Activated CD4-positive, alpha-beta T cell treated with anti-CD3 and anti-CD28 coated beads, Interleukin-2, amount 50 U/mL, for 16 hours (primary cell): ENCODE results near the gene VPS26A.

Experiments
- DNase-seq: peaks from one replicate; pipeline ENCODE4 v3.0.0-alpha.2; 2020

Gene VPS26A

GRCh38 chr10:69179089-69179742 lies 55.2 kb downstream of the VPS26A start:
- no peak for DNase-seq

GRCh38 chr10:69179743-69180524 lies 56.0 kb downstream of the VPS26A start, which contains the start of gene SUPV3L1:
SUPV3L1 (plus strand) TSS chr10:69180234; CDS start chr10:69180292, 58 bp downstream.
- peak; percentile 95 for DNase-seq

GRCh38 chr10:69180525-69181204 lies 56.7 kb downstream of the VPS26A start:
- peak; percentile 21 for DNase-seq

DNA sequence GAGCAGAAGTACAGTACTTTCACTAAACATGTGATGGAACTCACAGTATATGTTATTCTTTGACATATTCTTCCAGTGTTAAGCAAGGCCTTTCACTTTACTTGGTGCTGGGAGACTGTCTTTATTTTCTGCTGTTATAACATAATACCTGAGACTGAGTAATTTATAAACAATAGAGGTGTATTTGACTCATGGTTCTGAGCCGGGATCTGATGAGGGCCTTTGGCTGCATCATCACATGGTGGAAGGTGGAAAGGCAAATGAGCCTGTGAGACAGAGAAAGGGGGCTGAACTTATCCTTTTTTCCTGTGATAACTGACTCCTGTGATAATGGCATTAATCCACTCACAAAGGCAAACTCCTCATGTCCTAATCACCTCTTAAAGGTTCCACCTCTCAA lies 57.5 kb downstream of the VPS26A start:
- no peak for DNase-seq

- DNase-seq = no peak
These were observed 58.0 kb downstream of the VPS26A start for GRCh38 chr10:69182005-69182404.

- DNase-seq = no peak
These were observed 62.5 kb downstream of the VPS26A start for GRCh38 chr10:69186524-69186923.

- DNase-seq = no peak
These were observed 77.1 kb downstream of the VPS26A start for GRCh38 chr10:69201045-69201444.

- DNase-seq = peak; percentile 51
These were observed 78.4 kb downstream of the VPS26A start for GRCh38 chr10:69202332-69202731.

DNA sequence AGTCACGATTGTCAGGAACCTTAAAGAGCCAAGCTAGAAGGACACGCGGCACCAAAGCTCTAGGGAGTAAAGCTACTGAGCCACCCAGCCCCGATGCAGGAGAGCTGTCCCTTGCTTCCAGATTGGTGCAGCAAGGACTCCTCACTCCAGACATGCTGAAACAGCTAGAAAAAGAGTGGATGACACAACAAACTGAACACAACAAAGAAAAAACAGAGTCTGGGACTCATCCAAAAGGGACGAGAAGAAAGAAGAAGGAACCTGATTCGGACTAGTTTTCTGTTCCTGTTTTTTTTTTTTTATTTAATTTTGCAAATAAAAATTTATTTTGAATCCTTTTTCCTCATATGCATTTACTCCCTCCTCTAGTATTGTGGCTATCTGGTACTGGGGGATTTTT lies 84.8 kb downstream of the VPS26A start:
- DNase-seq = no peak

DNA sequence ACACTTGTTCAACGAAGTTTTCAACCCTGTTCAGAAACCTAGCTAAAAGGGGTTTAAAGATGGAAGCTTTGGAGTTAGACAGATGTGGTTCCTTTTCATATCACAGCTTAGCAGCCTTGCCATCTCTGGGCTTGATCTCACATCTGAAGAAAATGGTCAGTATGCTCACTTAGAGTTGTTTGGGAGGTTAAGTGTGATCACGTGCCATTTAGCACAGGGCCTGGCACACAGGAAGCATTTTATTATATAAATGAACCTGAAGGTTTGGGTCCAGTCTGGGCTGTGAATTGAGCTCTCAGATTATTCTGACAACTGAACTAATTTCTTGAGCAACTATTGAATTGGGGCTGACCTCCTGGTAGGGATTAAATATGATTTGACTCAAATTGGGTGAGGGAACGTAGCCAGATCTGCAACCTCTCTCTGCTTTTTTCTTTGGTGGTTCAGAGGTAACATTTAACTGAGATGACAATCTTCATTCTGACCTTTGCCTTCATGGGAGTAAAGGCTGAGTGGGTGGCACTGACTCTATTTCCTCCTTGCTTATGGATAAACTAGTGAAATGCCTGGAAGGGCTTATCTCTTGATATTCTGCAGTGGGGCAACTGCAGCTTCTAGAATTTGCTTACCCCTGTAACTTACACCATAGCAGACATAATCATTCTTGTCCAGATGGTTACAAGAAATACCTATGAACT lies 86.0 kb downstream of the VPS26A start:
- no peak for DNase-seq

DNA sequence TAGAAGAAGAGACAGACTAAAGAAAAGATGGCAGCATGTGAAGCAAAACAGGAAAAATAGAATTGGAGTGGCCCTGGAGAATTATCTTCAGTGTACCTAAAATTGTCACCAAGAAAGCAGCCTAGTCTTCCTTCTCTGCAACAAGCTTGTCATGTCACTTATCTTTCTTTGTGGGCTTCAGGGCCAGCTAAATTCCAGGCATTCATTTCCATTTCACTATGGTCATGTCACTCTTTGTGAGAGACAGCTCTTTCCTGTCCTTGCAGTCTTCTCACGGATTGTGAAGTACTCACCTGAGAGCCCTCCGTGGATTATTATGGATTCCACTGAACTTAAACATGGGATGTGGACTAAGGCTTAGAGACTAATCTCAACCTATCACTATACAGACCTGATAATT lies 87.1 kb downstream of the VPS26A start:
- no peak for DNase-seq

GRCh38 chr10:69211524-69211923 lies 87.5 kb downstream of the VPS26A start:
- DNase-seq = no peak

GRCh38 chr10:69213591-69214311 lies 89.8 kb downstream of the VPS26A start:
- DNase-seq = no peak

DNA sequence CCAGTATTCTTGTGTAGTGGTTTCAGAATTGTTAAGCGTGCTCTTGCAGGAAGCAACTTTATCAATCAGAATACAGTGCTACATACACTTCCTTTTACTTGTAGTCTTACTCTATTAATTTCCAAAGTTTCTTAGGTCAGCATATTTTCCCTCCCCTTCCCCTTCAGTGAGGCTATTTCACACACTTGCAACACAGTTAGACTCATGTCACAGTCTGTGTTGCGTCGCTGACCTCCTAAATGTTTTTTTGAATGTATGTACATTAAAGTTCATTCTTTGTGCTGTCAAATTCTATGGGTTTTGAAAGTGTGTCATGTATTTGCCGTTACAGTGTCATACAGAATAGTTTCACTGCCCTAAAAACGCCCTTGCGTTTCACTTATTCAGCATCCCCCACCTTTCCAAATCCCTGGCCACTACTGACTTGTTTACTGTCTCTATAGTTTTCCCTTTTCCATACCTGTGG lies 90.7 kb downstream of the VPS26A start:
- DNase-seq = peak; percentile 33

- peak; percentile 41 for DNase-seq
These were observed 91.6 kb downstream of the VPS26A start for GRCh38 chr10:69215405-69216171.

- DNase-seq = no peak
These were observed 92.7 kb downstream of the VPS26A start for GRCh38 chr10:69216577-69217118.

- no peak for DNase-seq
These were observed 93.3 kb downstream of the VPS26A start for GRCh38 chr10:69217119-69217754.

DNA sequence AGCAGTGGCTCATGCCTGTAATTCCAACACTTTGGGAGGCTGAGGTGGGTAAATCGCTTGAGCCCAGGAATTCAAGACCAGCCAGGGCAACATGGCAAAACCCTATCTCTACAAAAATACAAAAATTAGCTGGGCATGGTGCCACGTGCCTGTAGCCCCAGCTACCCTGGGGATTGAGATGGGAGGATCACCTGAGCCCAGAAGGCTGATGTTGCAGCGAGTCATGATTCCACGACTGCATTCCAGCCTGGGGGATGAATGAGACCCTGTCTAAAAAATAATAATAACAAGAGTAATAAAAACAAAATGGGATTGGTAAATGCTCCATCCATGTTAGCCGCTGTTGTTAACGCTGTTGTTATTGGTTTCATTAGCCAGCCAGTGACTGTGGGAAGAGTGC lies 94.9 kb downstream of the VPS26A start:
- DNase-seq = no peak

GRCh38 chr10:69220041-69220451 lies 96.1 kb downstream of the VPS26A start, which contains the start of gene HKDC1:
HKDC1 (plus strand) TSS chr10:69220332; CDS start chr10:69220436, 104 bp downstream.
- DNase-seq = no peak

DNA sequence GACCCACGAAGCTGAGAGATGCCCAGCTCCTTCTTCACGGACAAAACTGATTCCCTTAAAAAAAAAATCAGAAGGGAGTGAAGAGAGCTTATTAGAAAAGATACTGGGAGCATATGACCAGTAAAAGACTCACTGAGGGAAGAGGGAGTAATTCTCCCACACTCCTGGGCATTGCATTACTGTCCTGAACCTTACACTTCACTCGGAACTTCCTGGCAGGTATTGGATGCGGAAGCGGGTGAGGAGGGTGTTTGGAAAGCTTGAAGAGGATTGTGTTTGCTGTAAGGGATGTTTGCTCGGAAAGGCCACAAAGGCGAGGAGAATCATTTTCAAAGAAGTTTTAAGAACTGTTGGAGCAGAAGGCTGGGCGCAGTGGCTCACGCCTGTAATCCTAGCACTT lies 96.5 kb downstream of the VPS26A start:
- DNase-seq = no peak
